ENCODE data around the gene PPP4C. TPM values are rescaled to one million over a fixed set of nuclear protein-coding genes. Genes with fewer than 3 reads are reported as not detected.

The PPP4C gene
- total RNA-seq, 2 donors from 2014 or later: 144 to 148 TPM

- H3K36me3 Mint-ChIP-seq: no peaks in the 10 kb centered on the region
- peaks cover 37 to 40% of the 10 kb centered on the region in 2 donors for H3K4me1 Mint-ChIP-seq (ENCODE audit: low read depth in 2 of 2)
- DNase-seq (ENCODE audit: low spot score) (no peak), ATAC-seq (no peak)
- H3K9me3 Mint-ChIP-seq: no peaks in the 10 kb centered on the region
- H3K27me3 Mint-ChIP-seq: no peaks in the 10 kb centered on the region
- H3K27ac Mint-ChIP-seq: no peak overlapping the region
- peak overlapping the region; percentile 17 for H3K4me3 Mint-ChIP-seq
Observed at GRCh38 chr16:30090610-30091331, 15.0 kb downstream of the PPP4C start.

DNA sequence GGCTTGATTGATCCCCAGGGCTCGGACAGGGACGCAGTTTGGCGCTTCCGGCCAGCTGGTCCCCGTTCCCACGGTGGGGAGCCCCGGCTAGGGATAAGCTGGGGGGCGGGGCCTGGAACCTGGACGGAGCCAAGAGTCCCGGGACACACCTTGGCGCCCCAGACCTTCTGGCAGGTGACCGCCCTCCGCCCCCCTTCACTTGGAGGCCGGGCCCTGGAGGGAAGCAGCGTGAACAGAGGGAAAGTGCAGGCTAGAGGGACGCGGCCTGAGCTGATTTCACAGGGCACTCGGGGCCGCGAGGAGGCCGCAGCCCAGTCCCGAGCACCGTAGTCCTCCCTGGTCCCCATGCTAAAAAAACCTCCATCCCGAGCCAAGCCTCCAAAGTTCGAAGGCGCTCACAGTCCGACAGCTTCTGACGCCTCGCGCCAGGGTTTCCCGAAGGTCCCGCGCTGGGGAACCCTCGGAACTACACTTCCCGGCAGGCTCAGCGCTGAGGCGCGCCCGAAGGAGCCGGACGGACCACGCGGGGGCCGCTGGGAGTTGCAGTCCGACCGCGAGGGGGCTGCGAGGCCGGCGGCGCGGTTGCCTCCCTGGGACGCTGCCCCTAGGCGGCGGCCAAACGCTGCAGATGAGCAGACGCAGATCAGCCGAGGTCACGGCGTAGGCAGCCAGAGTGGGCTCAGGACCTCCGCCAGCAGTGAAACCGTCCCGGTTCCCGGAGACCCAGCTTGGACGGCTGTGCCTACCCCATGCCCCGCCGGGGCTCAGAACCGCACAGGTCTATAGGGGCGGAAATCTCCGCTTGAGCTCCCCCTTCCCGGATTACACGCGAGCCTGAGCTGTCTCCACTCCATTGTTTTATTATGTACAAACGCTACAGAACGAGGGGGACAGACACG is 15.9 kb downstream of the PPP4C start, which contains the start of gene TBX6:
Gene TBX6, minus strand, starts transcription at position 451 of the 899 bp plus-strand sequence. CDS start 731 bp downstream, outside the sequence.
- peak; percentile 90 to 91 for ATAC-seq
- H3K9me3 Mint-ChIP-seq: no peaks in the 10 kb centered on the region
- H3K27me3 Mint-ChIP-seq: no peaks in the 10 kb centered on the region
- H3K27ac Mint-ChIP-seq: peak within 1 kb of the TSS; percentile 88 to 90
- peak; percentile 96 for DNase-seq (ENCODE audit: low spot score)
- H3K4me3 Mint-ChIP-seq: peak within 1 kb of the TSS; percentile 83
- no peaks in the 10 kb centered on the region for H3K36me3 Mint-ChIP-seq
- peaks cover 37 to 40% of the 10 kb centered on the region in 2 donors for H3K4me1 Mint-ChIP-seq (ENCODE audit: low read depth in 2 of 2)

DNA sequence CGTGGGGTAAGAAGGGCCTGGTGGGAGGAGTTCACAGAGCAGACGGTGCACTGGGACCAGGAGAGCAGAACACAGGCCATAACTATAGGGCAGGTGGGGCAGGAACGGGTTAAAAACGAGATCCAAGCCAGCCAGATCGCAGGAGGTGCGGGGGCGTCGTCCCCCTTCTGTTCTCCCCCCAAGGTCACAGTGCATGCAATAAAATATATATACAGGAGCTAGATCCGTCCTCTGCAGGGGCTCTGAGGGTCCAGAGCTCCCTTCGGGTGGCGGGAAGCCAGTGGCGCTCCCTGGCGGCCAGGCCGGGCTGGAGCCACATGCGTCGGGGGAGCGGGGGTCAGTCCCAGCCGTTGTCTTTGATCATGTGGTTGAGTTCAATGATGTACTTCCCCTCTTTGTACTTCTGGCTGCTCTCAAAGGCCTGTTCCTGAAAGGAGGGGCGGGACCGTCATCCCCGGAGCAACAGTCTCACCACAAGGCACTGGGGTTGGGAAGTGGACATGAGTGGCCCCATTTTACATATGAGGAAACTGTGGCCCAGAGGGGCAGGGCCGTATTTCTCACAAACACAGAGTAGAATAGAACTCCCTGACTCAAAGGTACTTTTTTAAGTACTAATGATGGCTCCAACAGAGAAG is 16.7 kb downstream of the PPP4C start:
- Mint-ChIP-seq H3K4me1 (ENCODE audit: low read depth in 2 of 2) (peaks cover 35 to 37% of the 10 kb centered on the region in 2 donors), H3K27me3 (no peaks in the 10 kb centered on the region), H3K27ac (peak overlapping the region; percentile 88 to 90), H3K9me3 (peaks cover 1% of the 10 kb centered on the region), H3K36me3 (peaks cover 2% of the 10 kb centered on the region), H3K4me3 (peak overlapping the region; percentile 83)
- DNase-seq (ENCODE audit: low spot score) (peak; percentile 91), ATAC-seq (peak; percentile 73 to 78)

DNA sequence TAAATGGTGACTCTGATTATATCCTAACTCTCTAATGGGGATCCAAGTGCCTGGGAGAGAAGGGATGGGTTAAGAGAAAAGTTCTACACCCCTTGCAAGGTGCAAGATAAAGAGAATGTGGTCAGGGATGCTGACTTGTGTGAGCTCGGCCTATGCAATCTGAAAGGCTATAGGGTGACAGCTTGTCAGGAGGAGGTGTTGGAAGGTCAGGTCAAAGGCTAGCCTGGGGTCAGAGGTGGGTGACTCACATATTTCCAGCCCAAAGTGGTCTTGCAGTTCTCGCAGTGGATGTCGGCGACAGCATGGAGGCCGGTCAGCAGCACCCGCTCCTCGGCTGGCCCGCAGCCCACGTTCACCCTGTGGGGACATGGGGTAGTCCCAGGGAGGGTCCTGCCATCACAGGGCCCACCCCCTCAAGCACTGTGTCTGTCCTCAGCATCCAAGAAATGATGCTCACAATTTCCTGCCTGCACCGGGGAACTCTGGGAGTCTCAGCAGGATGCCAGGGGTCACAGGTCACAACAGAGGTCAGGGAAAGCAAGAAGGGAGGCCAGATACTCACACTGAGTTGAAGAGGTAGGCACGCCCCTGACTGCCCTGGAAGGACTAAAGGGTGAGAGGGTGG is 18.9 kb downstream of the PPP4C start:
- Mint-ChIP-seq H3K36me3 (peaks cover 11% of the 10 kb centered on the region), H3K4me1 (ENCODE audit: low read depth in 2 of 2) (peaks cover 34 to 40% of the 10 kb centered on the region in 2 donors), H3K27ac (peak overlapping the region; percentile 74 to 88), H3K27me3 (no peaks in the 10 kb centered on the region), H3K4me3 (peak overlapping the region; percentile 78), H3K9me3 (peaks cover 5% of the 10 kb centered on the region)
- no peak for ATAC-seq
- DNase-seq (ENCODE audit: low spot score): no peak

DNA sequence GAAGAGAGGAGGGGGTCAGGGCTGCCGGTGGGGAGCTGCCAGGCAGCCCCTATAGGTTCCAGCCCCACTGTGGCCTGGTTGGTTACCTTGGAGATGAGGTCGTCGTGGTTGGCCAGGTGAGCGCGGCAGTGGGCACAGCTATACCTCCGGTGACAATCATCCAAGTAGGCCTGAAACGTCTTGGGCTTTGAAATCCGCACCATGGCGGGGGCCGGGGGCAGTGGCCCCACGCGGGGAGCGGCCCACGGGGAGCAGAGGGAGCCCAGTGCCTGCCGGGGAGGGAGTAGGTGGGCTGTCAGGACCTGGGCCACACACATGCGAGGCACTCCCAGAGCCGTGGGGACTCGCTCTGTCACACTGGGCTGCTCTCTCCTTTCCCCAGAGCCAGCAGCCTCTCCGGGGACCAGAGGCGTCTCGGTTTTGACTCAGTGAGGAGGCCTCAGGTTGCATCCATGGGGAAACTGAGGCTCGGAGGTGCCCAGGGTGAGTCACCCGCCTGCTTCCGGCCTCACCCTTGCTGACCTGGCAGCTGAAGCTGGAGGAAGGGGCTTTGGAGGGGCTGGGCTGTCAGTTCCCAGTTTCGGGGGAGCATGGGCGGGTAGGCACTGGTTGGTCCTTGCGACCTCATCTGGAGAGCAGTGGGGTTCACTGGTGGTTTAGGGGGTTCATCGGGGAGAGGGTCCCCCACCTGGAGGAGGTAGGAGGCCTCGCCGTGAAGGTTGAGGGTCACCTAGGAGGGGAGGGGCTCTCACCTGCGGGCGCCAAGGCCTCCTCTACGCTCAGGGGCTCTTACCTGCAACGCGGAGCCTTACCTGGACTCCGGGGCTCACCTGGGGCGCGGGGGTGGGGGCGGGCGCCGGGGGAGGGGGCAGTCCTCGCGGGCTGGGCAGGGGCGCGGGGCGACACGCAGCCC is 19.6 kb downstream of the PPP4C start:
- peak overlapping the region; percentile 74 to 88 for H3K27ac Mint-ChIP-seq
- peak overlapping the region; percentile 78 for H3K4me3 Mint-ChIP-seq
- peaks cover 30 to 36% of the 10 kb centered on the region in 2 donors for H3K4me1 Mint-ChIP-seq (ENCODE audit: low read depth in 2 of 2)
- H3K27me3 Mint-ChIP-seq: no peaks in the 10 kb centered on the region
- no peak for DNase-seq (ENCODE audit: low spot score)
- no peak for ATAC-seq
- H3K36me3 Mint-ChIP-seq: peaks cover 11% of the 10 kb centered on the region
- H3K9me3 Mint-ChIP-seq: peaks cover 5% of the 10 kb centered on the region

DNA sequence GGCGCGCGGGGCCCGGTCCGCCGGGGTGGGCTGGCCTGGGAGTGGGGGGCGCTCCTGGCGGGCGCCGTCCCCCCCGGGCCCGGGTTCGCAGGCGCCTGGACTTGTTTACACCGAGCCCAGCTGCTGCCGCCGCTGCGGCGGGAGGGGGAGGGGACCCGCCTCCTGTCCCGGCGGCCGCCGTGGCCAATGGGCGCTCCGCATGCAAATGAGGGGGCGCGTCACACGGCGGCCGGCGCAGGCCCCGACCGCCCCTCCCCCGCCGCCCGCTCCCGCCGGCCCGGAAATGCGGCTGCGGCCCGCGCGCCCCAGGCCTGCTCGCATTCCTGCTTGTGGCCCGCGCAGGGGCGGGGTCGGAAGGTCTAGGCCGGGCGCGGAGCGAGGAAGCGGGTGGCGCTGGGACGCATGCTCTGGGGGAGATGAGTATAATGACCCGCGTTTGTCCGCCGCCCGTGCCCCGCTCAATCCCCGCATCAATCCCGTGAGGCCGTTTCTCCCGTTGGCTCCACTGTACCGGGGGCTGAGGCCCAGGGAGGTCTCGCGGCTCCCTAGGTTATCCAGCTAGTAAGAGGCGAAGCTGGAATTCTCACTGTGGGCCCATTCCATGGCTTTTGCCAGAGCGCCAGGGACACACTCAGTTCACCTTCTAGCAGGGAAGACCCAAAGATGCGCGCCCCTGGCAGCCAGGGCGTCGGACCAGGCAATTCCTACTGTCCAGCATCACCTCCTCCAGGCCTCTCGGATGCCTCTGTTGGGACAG is 20.5 kb downstream of the PPP4C start, which contains the start of gene YPEL3:
Gene YPEL3, minus strand, starts transcription at position 109 of the 757 bp plus-strand sequence. CDS start 731 bp downstream, outside the sequence.
- H3K9me3 Mint-ChIP-seq: peaks cover 5% of the 10 kb centered on the region
- H3K36me3 Mint-ChIP-seq: peaks cover 11% of the 10 kb centered on the region
- H3K4me3 Mint-ChIP-seq: peak within 1 kb of the TSS; percentile 78
- peaks cover 30 to 36% of the 10 kb centered on the region in 2 donors for H3K4me1 Mint-ChIP-seq (ENCODE audit: low read depth in 2 of 2)
- no peaks in the 10 kb centered on the region for H3K27me3 Mint-ChIP-seq
- H3K27ac Mint-ChIP-seq: peak within 1 kb of the TSS; percentile 84 to 88
- ATAC-seq (peak; percentile 81 to 84), DNase-seq (ENCODE audit: low spot score) (peak; percentile 95)

GRCh38 chr16:30096862-30097563 is 21.2 kb downstream of the PPP4C start:
- DNase-seq (ENCODE audit: low spot score) (no peak), ATAC-seq (no peak)
- Mint-ChIP-seq H3K27me3 (no peaks in the 10 kb centered on the region), H3K4me1 (ENCODE audit: low read depth in 2 of 2) (peaks cover 25 to 31% of the 10 kb centered on the region in 2 donors), H3K27ac (peak overlapping the region; percentile 76 to 84), H3K9me3 (peaks cover 5% of the 10 kb centered on the region), H3K36me3 (peaks cover 11% of the 10 kb centered on the region), H3K4me3 (peak overlapping the region; percentile 57)

DNA sequence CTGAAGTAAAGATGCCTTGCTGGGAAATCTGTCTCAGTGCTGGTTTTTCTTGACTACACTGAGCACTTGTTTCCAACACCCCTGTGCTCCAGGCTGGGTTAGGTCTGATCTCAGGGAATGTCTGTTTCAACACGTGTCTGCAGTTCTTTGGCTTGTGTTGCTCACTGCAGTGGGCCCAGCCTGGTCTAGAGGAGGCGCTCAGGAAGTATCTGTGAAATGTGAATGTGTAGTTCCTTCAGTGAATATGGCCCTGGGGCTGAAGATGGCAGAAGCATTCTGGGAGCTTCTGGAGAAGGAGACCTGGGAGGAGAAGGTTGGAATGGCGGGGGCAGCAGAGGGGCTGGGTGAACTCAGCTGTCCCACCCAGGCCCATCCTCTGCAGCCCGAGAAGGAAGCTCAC is 28.3 kb downstream of the PPP4C start:
- Mint-ChIP-seq H3K4me1 (ENCODE audit: low read depth in 2 of 2) (peaks cover 0 to 2% of the 10 kb centered on the region in 2 donors), H3K4me3 (no peak overlapping the region), H3K36me3 (no peaks in the 10 kb centered on the region), H3K9me3 (no peaks in the 10 kb centered on the region), H3K27ac (no peak overlapping the region), H3K27me3 (no peaks in the 10 kb centered on the region)
- ATAC-seq: no peak
- no peak for DNase-seq (ENCODE audit: low spot score)

DNA sequence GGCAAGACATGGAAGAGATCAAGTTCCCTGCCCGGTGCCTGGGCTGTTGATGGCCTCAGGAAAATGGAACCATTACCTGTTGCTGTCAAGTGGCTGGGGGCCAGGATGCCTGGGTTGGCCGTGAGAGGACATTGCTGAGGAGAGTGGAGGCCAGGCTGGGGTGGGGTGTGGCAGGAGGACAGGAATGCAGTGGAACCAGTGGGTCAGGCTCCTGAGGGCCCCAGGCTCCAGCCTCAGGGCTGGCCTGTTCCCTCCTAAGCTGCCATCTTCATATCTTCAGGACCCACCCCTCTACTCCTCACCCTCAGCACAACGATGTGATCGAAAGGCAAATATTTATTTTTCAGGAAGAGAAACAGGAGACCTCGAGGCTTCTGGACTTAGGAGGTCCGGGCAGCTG is 28.7 kb downstream of the PPP4C start:
- H3K4me3 Mint-ChIP-seq: no peak overlapping the region
- no peak for ATAC-seq
- no peak for DNase-seq (ENCODE audit: low spot score)
- H3K36me3 Mint-ChIP-seq: no peaks in the 10 kb centered on the region
- H3K9me3 Mint-ChIP-seq: no peaks in the 10 kb centered on the region
- H3K4me1 Mint-ChIP-seq (ENCODE audit: low read depth in 2 of 2): peaks cover 0 to 2% of the 10 kb centered on the region in 2 donors
- H3K27ac Mint-ChIP-seq: no peak overlapping the region
- no peaks in the 10 kb centered on the region for H3K27me3 Mint-ChIP-seq

DNA sequence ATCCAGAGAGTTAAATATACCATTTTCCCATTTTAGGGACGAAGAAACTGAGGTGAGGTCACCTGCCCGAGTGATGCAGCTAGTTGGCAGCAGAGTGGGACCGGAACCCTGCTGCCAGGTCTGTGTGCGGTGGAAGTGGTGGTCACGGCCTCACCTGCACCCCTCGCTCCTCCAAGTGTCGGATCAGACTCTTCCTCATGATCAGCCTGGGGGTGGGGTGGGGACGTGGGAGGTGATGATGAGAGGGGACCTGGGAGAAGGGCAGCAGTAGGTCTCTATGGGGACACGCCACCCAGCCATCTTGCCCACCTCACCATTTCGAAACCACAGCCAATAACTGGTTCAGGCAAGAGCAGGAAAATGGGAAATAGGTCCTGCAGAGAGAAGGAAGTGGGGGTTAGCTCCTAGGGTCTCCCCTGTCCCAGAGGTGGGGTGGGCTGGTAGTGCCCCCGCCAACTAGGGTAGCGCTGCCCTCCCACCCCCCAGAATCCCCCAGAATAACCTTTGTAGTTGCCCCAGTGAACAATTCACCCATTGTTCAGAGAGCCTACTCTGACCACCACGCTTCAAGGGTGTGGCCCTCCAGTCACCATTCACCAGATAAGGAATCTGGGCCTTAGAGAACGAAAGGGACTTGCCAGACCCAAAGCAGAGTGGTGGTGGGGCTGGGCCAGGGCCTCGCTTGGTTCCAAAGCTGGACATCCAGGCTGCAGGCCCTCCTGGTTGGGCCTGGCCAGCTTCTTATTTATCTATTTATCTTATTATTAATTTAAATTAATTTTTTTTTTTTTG is 32.5 kb downstream of the PPP4C start:
- Mint-ChIP-seq H3K27ac (no peak overlapping the region), H3K27me3 (no peaks in the 10 kb centered on the region), H3K4me3 (no peak overlapping the region), H3K4me1 (ENCODE audit: low read depth in 2 of 2) (peaks cover 0 to 7% of the 10 kb centered on the region in 2 donors), H3K9me3 (no peaks in the 10 kb centered on the region), H3K36me3 (no peaks in the 10 kb centered on the region)
- ATAC-seq (no peak), DNase-seq (ENCODE audit: low spot score) (no peak)

DNA sequence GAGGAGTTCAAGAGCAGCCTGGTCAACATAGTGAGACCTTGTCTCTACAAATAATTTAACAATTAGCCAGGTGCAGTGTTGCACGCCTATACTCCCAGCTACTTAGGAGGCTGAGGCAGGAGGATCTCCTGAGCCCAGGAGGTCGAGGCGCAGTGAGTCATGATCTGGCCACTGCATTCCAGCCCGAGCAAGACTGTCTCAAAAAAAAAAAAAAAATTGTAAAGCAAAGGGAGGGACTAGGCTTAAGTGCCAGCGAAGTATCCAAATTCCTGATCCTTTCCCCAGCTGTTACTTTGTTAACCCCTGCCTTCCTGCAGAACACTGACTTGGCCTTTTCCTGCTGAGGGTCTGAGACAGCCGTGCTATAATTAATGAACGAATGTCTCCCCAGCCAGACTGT is 34.9 kb downstream of the PPP4C start:
- DNase-seq (ENCODE audit: low spot score) (no peak), ATAC-seq (no peak)
- H3K9me3 Mint-ChIP-seq: no peaks in the 10 kb centered on the region
- H3K4me3 Mint-ChIP-seq: no peak overlapping the region
- H3K4me1 Mint-ChIP-seq (ENCODE audit: low read depth in 2 of 2): peaks cover 0 to 7% of the 10 kb centered on the region in 2 donors
- no peak overlapping the region for H3K27ac Mint-ChIP-seq
- no peaks in the 10 kb centered on the region for H3K27me3 Mint-ChIP-seq
- no peaks in the 10 kb centered on the region for H3K36me3 Mint-ChIP-seq

All from natural killer cell treated with Interleukin-12 subunit alpha and Interleukin-12 subunit beta and Interleukin-15 and Interleukin-18, amount 100 ng/mL, for 72 hours (primary cell).